ENCODE measurements around the gene VASH2. TPM values are rescaled to one million over a fixed set of nuclear protein-coding genes. Genes with fewer than 3 reads are reported as not detected.
"Not testable (repeated sequence)": the region's sequence is repeated elsewhere in the genome, so short reads cannot be mapped to it uniquely, and the experiment has no call there.

The VASH2 gene
- total RNA-seq, 4 donors from 2014 or later = 0.24 to 2.0 (median 1.1) TPM

DNA sequence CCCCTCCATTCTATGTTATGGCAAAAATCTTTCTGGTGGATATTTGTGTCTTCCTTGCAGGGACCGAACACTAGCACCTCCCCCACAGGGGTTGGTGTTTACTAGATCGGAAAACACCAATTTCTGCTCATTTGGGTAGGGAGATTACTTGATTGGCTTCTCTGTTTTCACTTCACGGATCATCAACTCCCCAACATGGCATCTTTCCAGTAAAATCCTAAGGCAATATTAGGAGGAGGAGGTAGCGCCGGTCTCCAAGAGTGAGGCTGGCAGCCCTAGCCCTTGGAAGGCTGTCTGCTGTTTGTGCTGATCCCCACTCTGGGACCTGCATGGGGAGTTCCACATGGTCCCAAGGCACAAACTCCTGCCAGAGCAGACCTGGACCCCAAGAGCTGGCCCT, 12.2 kb downstream of the VASH2 start:
- 57 to 64% methylated on average over 5 of the region's 5 CpGs for WGBS, 2 donors
- peak in 1 of 2 donors; percentile 24 for DNase-seq
- Histone ChIP-seq H3K36me3 (no peaks in the 10 kb centered on the region), H3K27ac (no peak overlapping the region), H3K4me1 (no peaks in the 10 kb centered on the region), H3K27me3 (no peaks in the 10 kb centered on the region), H3K4me3 (replicated peaks in 1 of 3) (no peak overlapping the region), H3K9me3 (no peaks in the 10 kb centered on the region)
- TF ChIP-seq, protein P1, sequence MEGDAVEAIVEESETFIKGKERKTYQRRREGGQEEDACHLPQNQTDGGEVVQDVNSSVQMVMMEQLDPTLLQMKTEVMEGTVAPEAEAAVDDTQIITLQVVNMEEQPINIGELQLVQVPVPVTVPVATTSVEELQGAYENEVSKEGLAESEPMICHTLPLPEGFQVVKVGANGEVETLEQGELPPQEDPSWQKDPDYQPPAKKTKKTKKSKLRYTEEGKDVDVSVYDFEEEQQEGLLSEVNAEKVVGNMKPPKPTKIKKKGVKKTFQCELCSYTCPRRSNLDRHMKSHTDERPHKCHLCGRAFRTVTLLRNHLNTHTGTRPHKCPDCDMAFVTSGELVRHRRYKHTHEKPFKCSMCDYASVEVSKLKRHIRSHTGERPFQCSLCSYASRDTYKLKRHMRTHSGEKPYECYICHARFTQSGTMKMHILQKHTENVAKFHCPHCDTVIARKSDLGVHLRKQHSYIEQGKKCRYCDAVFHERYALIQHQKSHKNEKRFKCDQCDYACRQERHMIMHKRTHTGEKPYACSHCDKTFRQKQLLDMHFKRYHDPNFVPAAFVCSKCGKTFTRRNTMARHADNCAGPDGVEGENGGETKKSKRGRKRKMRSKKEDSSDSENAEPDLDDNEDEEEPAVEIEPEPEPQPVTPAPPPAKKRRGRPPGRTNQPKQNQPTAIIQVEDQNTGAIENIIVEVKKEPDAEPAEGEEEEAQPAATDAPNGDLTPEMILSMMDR (IDR thresholded peaks at IDR 0.05) = no peak
- no peak for TF ChIP-seq POLR2A (IDR thresholded peaks at IDR 0.05)
- intact Hi-C loops (cut with DNase I) = no loop called here

DNA sequence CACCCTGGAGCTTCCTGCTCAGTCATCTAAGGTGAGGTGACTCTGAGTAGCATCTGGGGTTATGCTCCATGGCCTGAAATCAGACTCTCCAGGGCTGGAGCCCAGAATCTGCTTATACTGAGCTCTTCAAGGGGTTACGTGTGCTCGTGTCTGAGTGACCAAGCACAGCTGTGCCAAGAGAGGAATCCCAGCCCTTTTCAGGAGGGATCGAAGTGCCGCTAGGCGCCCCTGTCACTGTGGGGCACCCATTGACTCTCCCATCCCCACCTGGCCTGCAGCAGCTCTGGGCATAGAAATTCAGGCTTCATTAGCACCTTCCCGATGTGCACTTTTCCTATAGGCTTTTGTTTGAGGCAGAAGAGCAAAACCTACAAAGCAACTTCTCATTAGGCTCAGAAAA, 13.8 kb downstream of the VASH2 start:
- WGBS, 2 donors = 34 to 44% methylated on average over 3 to 6 of the region's 6 CpGs
- TF ChIP-seq POLR2A (IDR thresholded peaks at IDR 0.05) = no peak
- TF ChIP-seq, protein P1 (IDR thresholded peaks at IDR 0.05) = no peak

DNA sequence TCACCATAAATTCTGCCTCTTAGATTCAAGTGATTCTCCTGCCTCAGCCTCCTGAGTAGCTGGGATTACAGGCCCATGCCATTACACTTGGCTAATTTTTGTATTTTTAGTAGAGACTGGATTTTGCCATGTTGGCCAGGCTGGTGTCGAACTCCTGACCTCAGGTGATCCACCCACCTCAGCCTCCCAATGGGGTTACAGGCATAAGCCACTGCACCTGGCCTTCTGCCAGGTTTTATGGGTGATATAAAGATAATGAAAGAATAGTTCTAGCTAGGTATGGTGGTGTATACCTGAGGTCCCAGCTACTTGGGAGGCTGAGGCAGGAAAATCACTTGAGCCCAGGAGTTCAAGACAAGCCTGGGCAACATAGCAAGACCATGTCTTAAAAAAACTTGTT, 14.7 kb downstream of the VASH2 start:
- H3K4me1 ChIP-seq; H3K9me3 ChIP-seq; intact Hi-C loops (cut with DNase I); H3K36me3 ChIP-seq; H3K27ac ChIP-seq; H3K27me3 ChIP-seq; DNase-seq; H3K4me3 ChIP-seq (replicated peaks in 1 of 3): not testable (repeated sequence)
- 100% methylated on average over 1 of the region's 1 CpG for WGBS, 2 donors

More for the DNA sequence above, 13.8 kb downstream of the VASH2 start:
- peak; percentile 18 to 30 for DNase-seq
- Histone ChIP-seq H3K9me3 (no peaks in the 10 kb centered on the region), H3K4me1 (no peaks in the 10 kb centered on the region), H3K27me3 (no peaks in the 10 kb centered on the region), H3K4me3 (replicated peaks in 1 of 3) (no peak overlapping the region), H3K27ac (no peak overlapping the region), H3K36me3 (no peaks in the 10 kb centered on the region)
- intact Hi-C loops (cut with DNase I) = no loop called here

DNA sequence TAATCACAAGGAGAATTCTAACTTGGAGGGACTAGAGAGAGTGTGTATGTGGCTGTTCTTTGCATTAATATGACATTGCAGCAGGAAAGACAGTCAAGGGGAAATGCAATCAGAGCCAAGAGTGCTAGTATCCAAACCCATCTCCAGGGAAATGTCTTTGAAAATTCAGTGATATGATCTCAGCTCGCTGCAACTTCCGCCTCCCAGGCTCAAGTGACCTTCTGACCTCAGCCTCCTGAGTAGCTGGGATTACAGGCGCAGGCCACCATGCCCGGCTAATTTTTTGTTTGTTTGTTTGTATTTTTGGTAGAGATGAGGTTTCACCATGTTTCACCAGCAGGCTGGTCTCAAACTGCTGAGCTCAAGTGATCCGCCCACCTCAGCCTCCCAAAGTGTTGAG, 16.3 kb downstream of the VASH2 start:
- Histone ChIP-seq H3K9me3 (no peaks in the 10 kb centered on the region), H3K4me3 (replicated peaks in 1 of 3) (no peak overlapping the region), H3K27ac (no peak overlapping the region), H3K4me1 (peaks cover 7 to 18% of the 10 kb centered on the region in 2 donors), H3K36me3 (no peaks in the 10 kb centered on the region), H3K27me3 (no peaks in the 10 kb centered on the region)
- DNase-seq = no peak
- 87 to 90% methylated on average over 5 of the region's 5 CpGs for WGBS, 2 donors
- intact Hi-C loops (cut with DNase I) = no loop called here
- TF ChIP-seq, protein P1 (IDR thresholded peaks at IDR 0.05) = no peak
- no peak for TF ChIP-seq POLR2A (IDR thresholded peaks at IDR 0.05)

DNA sequence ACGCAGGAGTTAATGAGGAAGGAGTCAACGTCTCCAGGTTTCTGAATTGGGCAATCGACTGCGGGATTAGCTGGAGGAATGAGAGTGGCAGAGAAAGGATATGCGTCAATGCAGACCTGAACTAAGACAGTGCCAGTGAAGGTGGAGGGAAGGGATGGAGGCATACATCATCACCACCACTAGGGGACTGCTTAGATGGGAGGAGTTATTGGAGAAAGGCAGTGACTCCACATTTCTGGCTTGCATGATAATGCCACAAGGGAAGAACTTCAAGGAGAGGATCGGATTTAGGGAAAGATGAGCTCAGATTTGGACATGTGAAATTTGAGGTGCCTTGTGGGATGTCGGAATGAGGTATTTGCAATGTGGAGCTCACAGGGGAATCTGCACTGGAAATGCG, 17.5 kb downstream of the VASH2 start:
- no peaks in the 10 kb centered on the region for H3K9me3 ChIP-seq
- TF ChIP-seq POLR2A (IDR thresholded peaks at IDR 0.05) = no peak
- TF ChIP-seq, protein P1 (IDR thresholded peaks at IDR 0.05) = peak in 3 of 6 experiments; percentile 22 to 43 (median 34)
- no peak overlapping the region for H3K4me3 ChIP-seq (replicated peaks in 1 of 3)
- intact Hi-C loops (cut with DNase I) = no loop called here
- peaks cover 7 to 23% of the 10 kb centered on the region in 2 donors for H3K4me1 ChIP-seq
- no peak overlapping the region for H3K27ac ChIP-seq
- 89 to 92% methylated on average over 8 of the region's 8 CpGs for WGBS, 2 donors
- H3K36me3 ChIP-seq = no peaks in the 10 kb centered on the region
- DNase-seq = no peak
- H3K27me3 ChIP-seq = no peaks in the 10 kb centered on the region

DNA sequence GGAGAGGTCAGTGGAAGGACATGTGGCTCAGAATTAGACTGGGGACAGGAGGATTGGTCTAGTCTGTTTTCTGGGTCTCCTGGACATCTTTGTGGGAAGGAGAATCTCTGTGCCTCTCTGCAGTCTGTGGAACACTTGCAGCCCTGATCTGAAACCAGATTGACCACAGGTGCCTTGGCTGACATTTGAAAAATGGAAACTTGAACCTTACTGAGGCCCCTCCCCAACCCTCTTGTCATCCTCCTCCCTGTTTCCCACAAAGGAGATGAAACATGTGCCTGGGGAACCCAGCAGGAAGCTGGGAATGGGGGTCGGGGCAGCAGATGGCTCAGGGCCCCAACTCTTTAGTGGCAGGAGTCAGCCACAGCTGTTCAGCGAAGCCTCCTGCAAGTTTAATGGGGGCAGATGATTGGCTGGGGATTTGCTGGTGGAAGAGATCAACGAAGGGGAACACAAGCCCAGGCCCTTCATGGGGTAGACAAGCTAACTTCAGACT, 18.1 kb downstream of the VASH2 start:
- H3K9me3 ChIP-seq = no peaks in the 10 kb centered on the region
- H3K27me3 ChIP-seq = no peaks in the 10 kb centered on the region
- TF ChIP-seq, protein P1 (IDR thresholded peaks at IDR 0.05) = no peak
- TF ChIP-seq POLR2A (IDR thresholded peaks at IDR 0.05) = no peak
- no peak overlapping the region for H3K4me3 ChIP-seq (replicated peaks in 1 of 3)
- 74 to 78% methylated on average over 3 of the region's 3 CpGs for WGBS, 2 donors
- peaks cover 7 to 23% of the 10 kb centered on the region in 2 donors for H3K4me1 ChIP-seq
- no peaks in the 10 kb centered on the region for H3K36me3 ChIP-seq
- no peak for DNase-seq
- no peak overlapping the region for H3K27ac ChIP-seq
- intact Hi-C loops (cut with DNase I) = no loop called here

All from thyroid gland (tissue), 4 donors.